Activated CD4-positive, alpha-beta T cell treated with anti-CD3 and anti-CD28 coated beads, Interleukin-2, Interleukin-4, amounts not matched to agents 100 ng/mL and 50 ng/mL, durations not matched to agents 16 hours and 8 hours (primary cell): Measurements from ENCODE around the gene SNX20.
A peak's percentile ranks its signal among the peaks of the same experiment; 100 is the strongest.

ENCODE experiments used
- DNase-seq: peaks from one replicate; pipeline ENCODE4 v3.0.0-alpha.2; 2020; ENCODE audit warnings: low spot score

Gene SNX20

GRCh38 chr16:50681021-50681885 is at the start of gene SNX20:
SNX20 (minus strand) TSS chr16:50681312; CDS start chr16:50677526, 3,786 bp downstream.
- DNase-seq: peak; percentile 82

- no peak for DNase-seq
Measured at GRCh38 chr16:50724306-50724705, 43.2 kb upstream of the SNX20 start.

- no peak for DNase-seq
Measured at GRCh38 chr16:50722960-50723359, 41.8 kb upstream of the SNX20 start.

GRCh38 chr16:50722405-50722737 is 41.3 kb upstream of the SNX20 start:
- no peak for DNase-seq

GRCh38 chr16:50721549-50722404 is 40.7 kb upstream of the SNX20 start:
- no peak for DNase-seq

GRCh38 chr16:50719401-50720337 is 38.6 kb upstream of the SNX20 start:
- DNase-seq: no peak

GRCh38 chr16:50718761-50719400 is 37.8 kb upstream of the SNX20 start:
- no peak for DNase-seq

GRCh38 chr16:50718061-50718760 is 37.1 kb upstream of the SNX20 start:
- no peak for DNase-seq

- no peak for DNase-seq
Measured at GRCh38 chr16:50717494-50717893, 36.4 kb upstream of the SNX20 start.

GRCh38 chr16:50717091-50717490 is 36.0 kb upstream of the SNX20 start:
- no peak for DNase-seq

GRCh38 chr16:50712956-50713355 is 31.8 kb upstream of the SNX20 start:
- DNase-seq: no peak

GRCh38 chr16:50712560-50712898 is 31.4 kb upstream of the SNX20 start:
- no peak for DNase-seq

GRCh38 chr16:50711862-50712559 is 30.9 kb upstream of the SNX20 start:
- DNase-seq: no peak

- DNase-seq: no peak
Measured at GRCh38 chr16:50711040-50711439, 29.9 kb upstream of the SNX20 start.

- no peak for DNase-seq
Measured at GRCh38 chr16:50709980-50710379, 28.9 kb upstream of the SNX20 start.

- no peak for DNase-seq
Measured at GRCh38 chr16:50709061-50709684, 28.1 kb upstream of the SNX20 start.

- no peak for DNase-seq
Measured at GRCh38 chr16:50708373-50709060, 27.4 kb upstream of the SNX20 start.

GRCh38 chr16:50706250-50706649 is 25.1 kb upstream of the SNX20 start:
- DNase-seq: no peak

- DNase-seq: no peak
Measured at GRCh38 chr16:50705436-50706110, 24.5 kb upstream of the SNX20 start.
